AG04449 (cell line): ENCODE data around the gene CAMTA1.

Experiments used
- CTCF ChIA-PET: fragments of 350-600 bp; formaldehyde crosslinking; extraction: SDS; loops from one replicate; lab custom pipeline; 2021; ENCODE audit warnings: antibody characterized with exemption; lab: Yijun Ruan, JAX
- POLR2A ChIA-PET: fragments of 400-600, 350-600 bp; formaldehyde crosslinking; extraction: SDS; loops from one replicate; lab custom pipeline; 2020; ENCODE audit warnings: antibody characterized with exemption, inconsistent platforms; lab: Yijun Ruan, JAX
- DNase-seq: peaks from one replicate; pipeline ENCODE4 v3.0.0-alpha.2; 2010; ENCODE audit warnings: low read depth, low spot score
- H3K4me3 ChIP-seq: 2 replicates; pipeline ENCODE4 v1.5.1; 2011; ENCODE audit warnings: low read depth, mild to moderate bottlenecking, control low read depth, low read length
- CTCF ChIP-seq: IDR thresholded peaks from one replicate; pipeline ENCODE4 v1.5.1; 2011; ENCODE audit warnings: mild to moderate bottlenecking, moderate library complexity, low read length, control low read depth, inconsistent platforms; ENCODE audit not compliant: insufficient read depth; ENCODE audit errors: missing control alignments

Gene CAMTA1

GRCh38 chr1:7639435-7640131 is 854.3 kb downstream of the CAMTA1 start:
- CTCF ChIA-PET = interaction anchor here (0.6 to 6.1 kb wide), 6 partner anchors 10 to 598 kb away, joined by 3 to 58 read pairs (median 3); no protein-coding TSS in a partner anchor
- no peak overlapping the region for H3K4me3 ChIP-seq
- POLR2A ChIA-PET = no interaction called here
- no peak for DNase-seq
- no peak for TF ChIP-seq CTCF

GRCh38 chr1:7640350-7640749 is 855.1 kb downstream of the CAMTA1 start:
- no peak for DNase-seq
- H3K4me3 ChIP-seq = no peak overlapping the region
- ChIA-PET CTCF (interaction anchor here (0.6 to 6.1 kb wide), 4 partner anchors 17 to 598 kb away, joined by 3 to 58 read pairs (median 3); no protein-coding TSS in a partner anchor), POLR2A (no interaction called here)
- TF ChIP-seq CTCF = no peak

- H3K4me3 ChIP-seq = no peak overlapping the region
- no peak for DNase-seq
- no peak for TF ChIP-seq CTCF
- ChIA-PET POLR2A (no interaction called here), CTCF (interaction anchor here (0.6 to 6.1 kb wide), 9 partner anchors 9 to 844 kb away, joined by 3 to 58 read pairs (median 3); no protein-coding TSS in a partner anchor)
Measured at GRCh38 chr1:7640920-7641585, 855.8 kb downstream of the CAMTA1 start.

GRCh38 chr1:7641587-7642417 is 856.5 kb downstream of the CAMTA1 start:
- CTCF ChIA-PET = interaction anchor here (0.6 to 6.1 kb wide), 7 partner anchors 9 to 844 kb away, joined by 3 to 58 read pairs (median 3); no protein-coding TSS in a partner anchor

GRCh38 chr1:7642418-7642704 is 857.1 kb downstream of the CAMTA1 start:
- no peak overlapping the region for H3K4me3 ChIP-seq
- no peak for DNase-seq
- POLR2A ChIA-PET = no interaction called here
- CTCF ChIA-PET = interaction anchor here (1.0 to 6.1 kb wide), 2 partner anchors 597 to 600 kb away, joined by 3 to 58 read pairs; no protein-coding TSS in a partner anchor
- no peak for TF ChIP-seq CTCF

More at GRCh38 chr1:7641587-7642417, 856.5 kb downstream of the CAMTA1 start:
- TF ChIP-seq CTCF = no peak
- POLR2A ChIA-PET = no interaction called here
- no peak overlapping the region for H3K4me3 ChIP-seq
- no peak for DNase-seq
